Neural cell (in vitro differentiated cells): ENCODE results near the gene HIC2. TPM values are rescaled to one million over a fixed set of nuclear protein-coding genes. Genes with fewer than 3 reads are reported as not detected.
A peak's percentile ranks its signal among the peaks of the same experiment; 100 is the strongest.
"Not testable (repeated sequence)": the region's sequence is repeated elsewhere in the genome, so short reads cannot be mapped to it uniquely, and the experiment has no call there.

Source experiments
- H2AFZ ChIP-seq: fragments of 200-600, 300-800 bp; sonication (generic), shearing (Covaris generic); 2 replicates; pipeline ENCODE4 v1.6.0; 2014; ENCODE audit warnings: low read depth, mild to moderate bottlenecking, antibody characterized with exemption, low read length, moderate library complexity
- H3F3A ChIP-seq: fragments of 200-600 bp; shearing (Covaris generic); 2 replicates; pipeline ENCODE4 v1.6.1; 2016; ENCODE audit warnings: mild to moderate bottlenecking, moderate library complexity, mixed read lengths, antibody characterized with exemption, low read length; ENCODE audit not compliant: insufficient read depth, poor library complexity, severe bottlenecking
- H3K27ac ChIP-seq: fragments of 200-600, 300-800 bp; sonication (generic), shearing (Covaris generic); 2 replicates; pipeline ENCODE4 v1.5.1; 2014; ENCODE audit warnings: mild to moderate bottlenecking, low read length, moderate library complexity
- H3K27me3 ChIP-seq: fragments of 300-800, 200-600 bp; sonication (generic), shearing (Covaris generic); 2 replicates; pipeline ENCODE4 v1.6.0; 2014; ENCODE audit warnings: mild to moderate bottlenecking, low read depth, low read length, moderate library complexity; ENCODE audit not compliant: insufficient read depth
- H3K36me3 ChIP-seq: fragments of 300-800, 200-600 bp; sonication (generic), shearing (Covaris generic); 2 replicates; pipeline ENCODE4 v1.5.1; 2014; ENCODE audit warnings: mild to moderate bottlenecking, antibody characterized with exemption, low read length, moderate library complexity; ENCODE audit not compliant: insufficient read depth
- H3K4me2 ChIP-seq: fragments of 300-800, 200-600 bp; sonication (generic), shearing (Covaris generic); 2 replicates; pipeline ENCODE4 v1.6.0; 2014; ENCODE audit warnings: mild to moderate bottlenecking, low read length
- H3K4me3 ChIP-seq: fragments of 300-800, 200-600 bp; sonication (generic), shearing (Covaris generic); 2 replicates; pipeline ENCODE4 v1.5.1; 2014; ENCODE audit warnings: mild to moderate bottlenecking, low read length, moderate library complexity
- H3K79me2 ChIP-seq: fragments of 200-600 bp; shearing (Covaris generic); replicated peaks from 2 replicates; pipeline ENCODE4 v1.6.0; 2014; ENCODE audit warnings: mild to moderate bottlenecking, low read length, moderate library complexity; ENCODE audit not compliant: insufficient read depth
- H3K9ac ChIP-seq: fragments of 300-800, 200-600 bp; sonication (generic), shearing (Covaris generic); 2 replicates; pipeline ENCODE4 v1.6.1; 2016; ENCODE audit warnings: mild to moderate bottlenecking, low read length, mixed read lengths
- H3K9me2 ChIP-seq: fragments of 200-600 bp; shearing (Covaris generic); 2 replicates; pipeline ENCODE4 v1.6.1; 2016; ENCODE audit warnings: mild to moderate bottlenecking, low read length, mixed read lengths; ENCODE audit not compliant: insufficient read depth
- H3K9me3 ChIP-seq: fragments of 200-600, 300-800 bp; sonication (generic), shearing (Covaris generic); 2 replicates; pipeline ENCODE4 v1.6.1; 2016; ENCODE audit warnings: mild to moderate bottlenecking, mixed run types, low read length, moderate library complexity, mixed read lengths
- H4K20me1 ChIP-seq: fragments of 200-600 bp; shearing (Covaris generic); 2 replicates; pipeline ENCODE4 v1.6.1; 2016; ENCODE audit warnings: mild to moderate bottlenecking, mixed run types; ENCODE audit not compliant: insufficient read depth
- polyA plus RNA-seq: library from polyadenylated mRNA; depleted of rRNA; stranded (reverse); fragments of >200 nt; gene quantifications from 2 replicates; pipeline ENCODE4 v1.2.3, GENCODE V29; 2014

The HIC2 gene
- polyA plus RNA-seq, 1 donor from 2014 or later = 19.0 TPM

DNA sequence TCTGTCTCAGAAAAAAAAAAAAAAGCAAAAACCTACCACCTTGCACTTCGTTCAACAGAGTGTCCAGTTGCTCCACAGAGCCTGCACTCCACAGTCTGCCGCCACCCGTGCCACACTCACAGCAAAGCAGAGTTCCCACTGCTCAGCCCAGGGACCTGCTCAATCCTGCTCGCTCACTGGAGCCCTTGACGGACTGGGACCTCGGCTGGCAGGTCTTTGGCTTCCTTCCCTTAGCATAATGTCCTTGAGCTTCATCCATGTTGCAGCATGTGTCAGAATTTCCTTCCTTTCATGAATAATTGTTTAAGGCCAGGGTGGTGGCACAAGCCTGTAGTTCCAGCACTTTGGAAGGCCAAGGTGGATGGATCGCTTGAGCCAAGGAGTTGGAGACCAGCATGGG is 22.6 kb upstream of the HIC2 start:
- not testable (repeated sequence) for H4K20me1 ChIP-seq, H3K4me3 ChIP-seq, H3K9ac ChIP-seq, H3K4me2 ChIP-seq, H3K27ac ChIP-seq, H3K27me3 ChIP-seq, H3K9me2 ChIP-seq, H3K36me3 ChIP-seq, H3F3A ChIP-seq, H3K9me3 ChIP-seq, H3K79me2 ChIP-seq, H2AFZ ChIP-seq

- H3F3A ChIP-seq, H3K27me3 ChIP-seq, H2AFZ ChIP-seq, H3K27ac ChIP-seq, H3K9me3 ChIP-seq, H3K79me2 ChIP-seq, H3K36me3 ChIP-seq, H3K9me2 ChIP-seq, H3K4me3 ChIP-seq, H3K9ac ChIP-seq, H3K4me2 ChIP-seq, H4K20me1 ChIP-seq: not testable (repeated sequence)
These were observed 15.8 kb upstream of the HIC2 start for GRCh38 chr22:21401197-21401969.

DNA sequence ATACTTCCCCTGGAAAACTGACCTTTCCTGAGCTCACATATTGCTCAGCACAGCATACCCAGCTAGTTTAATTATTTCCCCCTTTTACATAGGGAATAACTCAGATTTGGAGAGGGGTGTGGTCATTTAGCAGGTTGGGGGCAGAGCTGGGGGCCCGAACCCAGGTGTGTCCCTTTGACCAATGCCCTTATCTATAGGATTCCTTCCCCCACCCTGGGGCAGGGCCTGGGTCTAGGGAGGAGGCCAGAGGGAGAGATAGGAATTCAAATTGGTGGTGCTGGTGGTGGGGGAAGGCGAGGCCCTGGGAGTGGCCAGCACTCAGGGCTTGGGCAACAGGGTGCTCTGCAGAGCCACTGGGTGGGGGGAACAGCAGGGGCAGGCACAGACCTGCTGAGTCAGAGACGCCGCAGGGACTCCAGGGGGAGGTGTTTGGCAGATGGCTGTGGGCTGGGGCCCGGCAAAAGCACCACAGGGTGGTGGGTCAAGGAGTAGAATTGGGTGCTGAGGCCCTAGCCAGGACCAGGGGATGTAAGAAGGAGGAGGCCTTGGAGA is 14.3 kb upstream of the HIC2 start:
- H3F3A ChIP-seq, H4K20me1 ChIP-seq, H2AFZ ChIP-seq, H3K9ac ChIP-seq, H3K4me2 ChIP-seq, H3K27me3 ChIP-seq, H3K36me3 ChIP-seq, H3K9me2 ChIP-seq, H3K9me3 ChIP-seq, H3K4me3 ChIP-seq, H3K79me2 ChIP-seq, H3K27ac ChIP-seq: not testable (repeated sequence)

DNA sequence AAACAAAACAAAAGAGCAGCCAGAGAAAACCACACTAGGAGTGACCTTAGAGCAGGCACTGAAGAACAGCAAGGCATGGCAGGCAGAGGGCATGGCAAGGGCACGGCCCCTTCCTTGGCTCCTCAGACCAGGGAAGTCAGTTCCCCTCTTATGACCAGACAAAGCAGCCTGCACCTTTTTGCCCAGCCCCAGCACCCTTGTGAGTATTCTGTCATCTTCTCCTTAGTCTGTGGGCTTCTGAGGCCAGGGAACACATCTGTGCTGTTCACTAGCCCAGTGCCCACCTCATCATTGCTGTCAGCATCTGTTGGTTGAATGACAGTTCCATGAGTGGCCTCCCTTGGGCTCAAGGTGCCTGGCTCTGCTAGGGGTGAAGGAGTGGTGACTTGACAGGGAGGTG is 10.0 kb upstream of the HIC2 start:
- H2AFZ ChIP-seq, H4K20me1 ChIP-seq, H3K4me2 ChIP-seq, H3K27ac ChIP-seq, H3K27me3 ChIP-seq, H3K79me2 ChIP-seq, H3F3A ChIP-seq, H3K9me3 ChIP-seq, H3K9ac ChIP-seq, H3K4me3 ChIP-seq, H3K9me2 ChIP-seq, H3K36me3 ChIP-seq: not testable (repeated sequence)

GRCh38 chr22:21407792-21408191 is 9.4 kb upstream of the HIC2 start:
- not testable (repeated sequence) for H3F3A ChIP-seq, H2AFZ ChIP-seq, H3K27ac ChIP-seq, H3K9me3 ChIP-seq, H3K4me3 ChIP-seq, H3K9me2 ChIP-seq, H3K36me3 ChIP-seq, H3K9ac ChIP-seq, H3K27me3 ChIP-seq, H3K4me2 ChIP-seq, H3K79me2 ChIP-seq, H4K20me1 ChIP-seq

- not testable (repeated sequence) for H3K4me3 ChIP-seq, H3K79me2 ChIP-seq
These were observed 796 bp upstream of the HIC2 start for GRCh38 chr22:21416375-21416774.

GRCh38 chr22:21417853-21418252 is 682 bp downstream of the HIC2 start:
- Histone ChIP-seq H3K27ac (peak overlapping the region; percentile 56), H3K9ac (peak overlapping the region; percentile 62), H3K4me3 (peak overlapping the region; percentile 46)
- not testable (repeated sequence) for H3F3A ChIP-seq, H3K4me2 ChIP-seq, H4K20me1 ChIP-seq, H2AFZ ChIP-seq, H3K9me3 ChIP-seq, H3K27me3 ChIP-seq, H3K79me2 ChIP-seq, H3K9me2 ChIP-seq, H3K36me3 ChIP-seq

More at GRCh38 chr22:21416375-21416774, 796 bp upstream of the HIC2 start:
- H3K9me2 ChIP-seq, H4K20me1 ChIP-seq, H3K9ac ChIP-seq, H3K36me3 ChIP-seq, H3F3A ChIP-seq, H2AFZ ChIP-seq, H3K27me3 ChIP-seq, H3K4me2 ChIP-seq, H3K9me3 ChIP-seq, H3K27ac ChIP-seq: not testable (repeated sequence)

DNA sequence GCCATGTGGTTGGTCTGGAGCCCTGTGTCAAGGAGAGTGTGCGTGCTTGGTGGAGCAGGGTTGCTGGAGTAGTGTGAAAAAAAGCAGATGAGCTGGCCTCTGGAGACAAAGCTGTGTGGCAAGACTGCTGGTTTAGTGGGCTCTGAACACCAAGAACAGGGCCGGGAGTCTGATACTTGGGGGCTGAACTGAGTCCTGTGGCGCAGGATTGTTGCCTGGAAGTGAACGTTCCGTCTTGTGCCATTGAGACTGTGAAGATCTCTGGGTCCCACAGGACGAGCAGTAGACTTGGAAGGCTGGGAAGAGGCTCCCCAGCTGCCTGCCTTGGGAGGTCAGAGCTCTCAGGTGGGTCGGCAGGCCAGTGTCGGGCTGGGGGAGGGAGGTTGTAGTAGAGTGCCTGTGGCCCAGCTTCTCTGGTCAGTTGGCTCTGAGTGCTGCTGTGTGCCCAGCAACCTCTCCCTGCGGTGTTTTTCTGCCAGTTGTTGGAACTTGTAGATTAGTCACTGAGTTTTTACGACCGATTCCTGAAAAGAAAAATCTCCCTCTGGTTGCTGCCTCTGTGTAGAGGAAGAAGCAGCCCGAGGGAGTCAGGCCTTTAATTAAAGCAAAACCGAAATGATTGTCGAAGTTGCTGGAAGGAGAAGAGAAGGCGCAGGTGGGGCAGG is 1.9 kb downstream of the HIC2 start:
- not testable (repeated sequence) for H2AFZ ChIP-seq, H3K4me3 ChIP-seq, H4K20me1 ChIP-seq, H3K27me3 ChIP-seq, H3K9me2 ChIP-seq, H3K9me3 ChIP-seq, H3K79me2 ChIP-seq, H3K27ac ChIP-seq, H3F3A ChIP-seq, H3K9ac ChIP-seq, H3K36me3 ChIP-seq, H3K4me2 ChIP-seq
